Osteoblast (primary cell): ENCODE data around the gene ITGB8. TPM values are rescaled to one million over a fixed set of nuclear protein-coding genes. Genes with fewer than 3 reads are reported as not detected.

Experiments
- DNase-seq: peaks from one replicate; pipeline ENCODE4 v3.0.0; 2011; ENCODE audit warnings: low spot score, mixed read lengths; ENCODE audit not compliant: insufficient read length; ENCODE audit errors: missing footprints
- H2AFZ ChIP-seq: 2 replicates; pipeline ENCODE4 v1.6.0; 2011; ENCODE audit warnings: mild to moderate bottlenecking, low read length
- H3K27ac ChIP-seq: 2 replicates; pipeline ENCODE4 v1.5.1; 2011; ENCODE audit warnings: mild to moderate bottlenecking, low read depth, low read length, moderate library complexity
- H3K27me3 ChIP-seq: 2 replicates; pipeline ENCODE4 v1.6.0; 2012; ENCODE audit warnings: mild to moderate bottlenecking, control low read depth, inconsistent platforms, low read length, moderate library complexity; ENCODE audit not compliant: insufficient read depth
- H3K36me3 ChIP-seq: 2 replicates; pipeline ENCODE4 v1.5.1; 2011; ENCODE audit warnings: mild to moderate bottlenecking, low read length, control low read depth, moderate library complexity; ENCODE audit not compliant: insufficient read depth
- H3K4me1 ChIP-seq: 2 replicates; pipeline ENCODE4 v1.5.1; 2011; ENCODE audit warnings: mild to moderate bottlenecking, low read length, control low read depth, moderate library complexity; ENCODE audit not compliant: insufficient read depth
- H3K4me2 ChIP-seq: 2 replicates; pipeline ENCODE4 v1.6.0; 2011; ENCODE audit warnings: mild to moderate bottlenecking, low read length; ENCODE audit not compliant: insufficient read depth
- H3K4me3 ChIP-seq: fragments of 200-600 bp; sonication (generic); 3 replicates; pipeline ENCODE4 v1.5.1; 2012; ENCODE audit warnings: mild to moderate bottlenecking, low read length, inconsistent platforms; ENCODE audit not compliant: insufficient read depth
- H3K79me2 ChIP-seq: 2 replicates; pipeline ENCODE4 v1.6.0; 2012; ENCODE audit warnings: mild to moderate bottlenecking, low read length, control low read depth, inconsistent platforms; ENCODE audit not compliant: insufficient read depth
- H3K9me3 ChIP-seq: 2 replicates; pipeline ENCODE4 v1.5.1; 2011; ENCODE audit warnings: low read depth, low read length, control low read depth
- H4K20me1 ChIP-seq: 2 replicates; pipeline ENCODE4 v1.6.0; 2012; ENCODE audit warnings: mild to moderate bottlenecking, low read length, control low read depth; ENCODE audit not compliant: insufficient read depth
- CTCF ChIP-seq: IDR thresholded peaks from 2 replicates; pipeline ENCODE4 v1.5.1; 2011; ENCODE audit warnings: mild to moderate bottlenecking, low read depth, low read length, moderate library complexity; ENCODE audit errors: extremely low read depth
- total RNA-seq: library from RNA; depleted of rRNA; stranded (reverse); fragments of >200 nt; gene quantifications from 2 replicates; pipeline ENCODE4 v1.2.3, GENCODE V29; 2012

The ITGB8 gene
- total RNA-seq, 1 donor, result 35.1 TPM

GRCh38 chr7:20307119-20307518 is 23.6 kb upstream of the ITGB8 start:
- no peaks in the 10 kb centered on the region for H3K79me2 ChIP-seq
- TF ChIP-seq CTCF, result no peak
- H3K27me3 ChIP-seq, result no peaks in the 10 kb centered on the region
- H3K36me3 ChIP-seq, result no peaks in the 10 kb centered on the region
- DNase-seq, result no peak
- H3K27ac ChIP-seq, result no peak overlapping the region
- H3K9me3 ChIP-seq, result no peaks in the 10 kb centered on the region
- H3K4me3 ChIP-seq, result no peak overlapping the region
- no peak overlapping the region for H2AFZ ChIP-seq
- H3K4me1 ChIP-seq, result peaks cover 4% of the 10 kb centered on the region
- no peak overlapping the region for H3K4me2 ChIP-seq
- no peaks in the 10 kb centered on the region for H4K20me1 ChIP-seq

GRCh38 chr7:20307901-20308300 is 22.8 kb upstream of the ITGB8 start:
- Histone ChIP-seq H4K20me1 (no peaks in the 10 kb centered on the region), H3K27ac (no peak overlapping the region), H3K4me3 (no peak overlapping the region), H3K79me2 (no peaks in the 10 kb centered on the region), H3K4me2 (no peak overlapping the region), H3K36me3 (no peaks in the 10 kb centered on the region), H3K9me3 (no peaks in the 10 kb centered on the region), H2AFZ (peak overlapping the region; percentile 66), H3K27me3 (no peaks in the 10 kb centered on the region), H3K4me1 (peaks cover 4% of the 10 kb centered on the region)
- TF ChIP-seq CTCF, result no peak
- DNase-seq, result no peak

DNA sequence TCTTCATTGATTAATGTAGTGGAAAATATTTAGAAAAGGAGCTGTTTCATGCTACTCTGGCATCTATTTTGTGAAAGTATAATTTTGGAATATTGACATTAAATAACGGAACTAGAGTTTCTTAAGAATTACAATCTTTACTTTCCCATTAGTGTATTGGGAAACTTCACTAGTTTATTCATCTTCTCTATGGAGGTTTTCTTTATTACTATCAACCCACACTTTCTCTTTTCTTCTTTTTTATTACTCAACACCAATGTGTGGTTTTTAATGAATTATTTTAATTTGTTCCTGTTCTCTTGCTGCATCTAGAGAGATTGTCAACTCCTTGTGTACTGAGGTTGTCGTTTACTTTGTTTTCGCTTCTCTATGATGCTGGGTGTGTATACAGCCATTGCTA is 20.4 kb upstream of the ITGB8 start:
- H3K4me1 ChIP-seq, result peaks cover 4% of the 10 kb centered on the region
- no peak overlapping the region for H3K4me3 ChIP-seq
- no peaks in the 10 kb centered on the region for H3K9me3 ChIP-seq
- no peak overlapping the region for H3K4me2 ChIP-seq
- no peaks in the 10 kb centered on the region for H3K27me3 ChIP-seq
- no peaks in the 10 kb centered on the region for H4K20me1 ChIP-seq
- no peaks in the 10 kb centered on the region for H3K36me3 ChIP-seq
- no peak for DNase-seq
- no peak overlapping the region for H2AFZ ChIP-seq
- H3K79me2 ChIP-seq, result no peaks in the 10 kb centered on the region
- H3K27ac ChIP-seq, result no peak overlapping the region
- no peak for TF ChIP-seq CTCF

- no peaks in the 10 kb centered on the region for H3K36me3 ChIP-seq
- H3K4me1 ChIP-seq, result peaks cover 4% of the 10 kb centered on the region
- TF ChIP-seq CTCF, result peak; percentile 60
- no peak overlapping the region for H3K27ac ChIP-seq
- no peak overlapping the region for H3K4me3 ChIP-seq
- H2AFZ ChIP-seq, result no peak overlapping the region
- H3K27me3 ChIP-seq, result no peaks in the 10 kb centered on the region
- H3K4me2 ChIP-seq, result no peak overlapping the region
- H3K9me3 ChIP-seq, result no peaks in the 10 kb centered on the region
- no peaks in the 10 kb centered on the region for H4K20me1 ChIP-seq
- no peak for DNase-seq
- no peaks in the 10 kb centered on the region for H3K79me2 ChIP-seq
Measured at GRCh38 chr7:20310963-20311742, 19.5 kb upstream of the ITGB8 start.
